Measurements from ENCODE around the gene KHDC4. TPM values are rescaled to one million over a fixed set of nuclear protein-coding genes. Genes with fewer than 3 reads are reported as not detected.

KHDC4 gene
- total RNA-seq, 2 donors from 2014 or later: 59.9 to 63.1 TPM

DNA sequence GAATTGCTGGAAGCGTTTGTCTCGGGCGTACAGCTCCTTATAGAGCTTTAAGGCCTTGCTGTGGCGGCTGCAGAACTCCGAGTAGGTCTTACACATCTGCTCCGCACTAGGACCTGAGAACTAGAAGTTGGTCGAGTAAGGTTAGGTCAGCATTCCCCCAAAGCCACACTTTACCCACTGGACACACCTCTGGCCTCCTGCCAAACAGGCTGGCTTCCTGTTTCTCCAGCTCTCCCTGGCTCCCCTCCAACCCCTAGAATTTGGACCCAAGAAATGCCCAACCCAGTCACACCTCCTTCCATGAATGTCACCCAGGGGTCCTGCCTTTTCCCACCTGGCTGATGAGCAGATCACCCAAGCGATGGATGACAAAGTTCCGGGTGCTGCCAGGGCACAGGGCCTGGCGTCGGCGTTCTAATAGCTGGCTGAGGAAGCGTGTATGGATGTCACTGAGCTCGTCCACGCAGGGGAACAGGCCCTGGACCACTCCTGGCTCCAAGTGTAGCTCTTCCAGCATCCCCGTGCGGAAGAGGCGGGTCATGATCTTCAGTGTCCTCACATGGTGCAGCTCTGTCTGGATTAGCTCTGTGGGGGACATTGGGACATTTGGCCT is 28.5 kb upstream of the KHDC4 start:
- ATAC-seq (no peak), DNase-seq (no peak)
- H3K9me3 ChIP-seq (ENCODE audit: control insufficient read depth, low read length, poor library complexity, severe bottlenecking): no peaks in the 10 kb centered on the region
- Mint-ChIP-seq H3K4me1 (peaks cover 15% of the 10 kb centered on the region), H3K4me3 (no peak overlapping the region), H3K27ac (no peak overlapping the region), H3K36me3 (ENCODE audit: low read depth) (peaks cover 5% of the 10 kb centered on the region), H3K27me3 (no peaks in the 10 kb centered on the region)

DNA sequence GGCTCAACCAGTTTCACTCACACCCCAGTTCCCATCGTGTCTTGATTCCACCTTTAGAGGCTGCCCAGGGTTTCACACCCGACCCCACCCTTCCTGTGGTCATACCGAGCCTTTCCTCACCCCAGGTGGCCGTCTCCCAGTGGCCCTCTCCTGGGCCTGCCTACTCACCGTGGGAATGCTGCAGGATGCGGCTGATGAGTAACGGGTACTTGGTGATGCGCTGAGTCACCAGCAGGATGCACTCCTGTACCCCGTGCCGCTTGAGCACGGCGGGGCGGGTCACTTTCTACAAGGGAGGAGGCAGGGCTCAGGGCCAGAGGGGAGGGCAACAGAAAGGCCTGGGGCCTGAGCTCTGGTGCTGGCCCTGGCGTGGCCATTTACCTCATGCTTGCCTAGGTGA is 27.7 kb upstream of the KHDC4 start:
- Mint-ChIP-seq H3K4me3 (no peak overlapping the region), H3K27me3 (no peaks in the 10 kb centered on the region), H3K36me3 (ENCODE audit: low read depth) (peaks cover 4% of the 10 kb centered on the region), H3K27ac (peak overlapping the region; percentile 75), H3K4me1 (peaks cover 9% of the 10 kb centered on the region)
- ATAC-seq: peak; percentile 63
- DNase-seq: no peak
- H3K9me3 ChIP-seq (ENCODE audit: control insufficient read depth, low read length, poor library complexity, severe bottlenecking): no peaks in the 10 kb centered on the region

DNA sequence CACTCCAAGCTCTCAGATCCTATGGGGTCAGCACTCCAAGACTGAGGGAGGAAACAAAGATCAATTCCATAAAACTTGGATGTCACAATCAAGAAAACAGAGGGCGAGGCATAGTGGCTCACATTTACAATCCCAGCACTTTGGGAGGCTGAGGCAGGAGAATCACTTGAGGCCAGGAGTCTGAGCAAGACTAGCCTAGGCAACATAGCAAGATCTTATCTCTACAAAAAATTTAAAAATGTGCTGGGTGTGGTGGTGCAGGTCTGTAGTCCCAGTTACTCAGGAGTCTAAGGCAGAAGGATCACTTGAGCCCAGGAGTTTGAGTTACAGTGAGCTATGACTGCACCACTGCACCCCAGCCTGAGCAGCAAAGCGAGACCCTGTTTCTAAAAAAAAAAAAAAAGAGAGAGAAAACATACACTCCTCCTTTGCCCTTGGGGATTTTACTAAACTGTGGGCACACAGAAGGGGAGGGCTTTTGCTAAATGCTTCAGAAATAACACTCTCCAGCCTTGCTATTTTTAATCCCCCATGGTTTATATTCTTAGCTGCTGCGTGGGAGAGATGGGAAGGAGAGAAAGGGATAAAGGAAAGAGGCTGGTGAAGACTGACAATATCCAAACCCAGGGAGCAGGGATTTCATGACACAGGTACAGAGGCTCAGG is 26.0 kb upstream of the KHDC4 start:
- H3K9me3 ChIP-seq (ENCODE audit: control insufficient read depth, low read length, poor library complexity, severe bottlenecking): no peaks in the 10 kb centered on the region
- no peak overlapping the region for H3K4me3 Mint-ChIP-seq
- peaks cover 2% of the 10 kb centered on the region for H3K36me3 Mint-ChIP-seq (ENCODE audit: low read depth)
- ATAC-seq (no peak), DNase-seq (no peak)
- H3K4me1 Mint-ChIP-seq: peaks cover 6% of the 10 kb centered on the region
- H3K27ac Mint-ChIP-seq: peak overlapping the region; percentile 75
- no peaks in the 10 kb centered on the region for H3K27me3 Mint-ChIP-seq

- no peaks in the 10 kb centered on the region for H3K9me3 ChIP-seq (ENCODE audit: control insufficient read depth, low read length, poor library complexity, severe bottlenecking)
- H3K4me3 Mint-ChIP-seq: no peak overlapping the region
- H3K36me3 Mint-ChIP-seq (ENCODE audit: low read depth): peaks cover 2% of the 10 kb centered on the region
- DNase-seq (no peak), ATAC-seq (no peak)
- H3K27ac Mint-ChIP-seq: peak overlapping the region; percentile 63
- H3K4me1 Mint-ChIP-seq: peaks cover 3% of the 10 kb centered on the region
- H3K27me3 Mint-ChIP-seq: no peaks in the 10 kb centered on the region
These were observed 23.2 kb upstream of the KHDC4 start for GRCh38 chr1:155957411-155957915.

DNA sequence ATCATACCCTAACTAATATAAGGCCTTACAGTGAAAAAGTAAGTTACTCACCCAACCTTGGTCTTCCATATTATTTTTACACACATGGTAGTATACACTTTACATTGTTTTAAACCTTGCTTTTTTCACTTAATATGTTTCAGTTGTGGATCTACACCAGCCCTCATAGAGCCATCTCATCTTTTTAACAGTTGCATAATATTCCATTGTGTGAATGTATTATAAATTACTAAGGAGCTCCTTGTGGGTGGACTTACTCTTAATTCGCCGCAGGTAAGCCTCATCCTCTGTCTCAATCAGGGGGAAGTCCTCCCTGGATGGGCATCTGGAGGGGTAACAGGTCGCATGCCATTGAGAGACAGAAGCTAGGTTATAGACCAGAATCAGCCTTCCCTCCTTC is 20.4 kb upstream of the KHDC4 start:
- no peak overlapping the region for H3K27ac Mint-ChIP-seq
- no peaks in the 10 kb centered on the region for H3K27me3 Mint-ChIP-seq
- DNase-seq: no peak
- peaks cover 7% of the 10 kb centered on the region for H3K4me1 Mint-ChIP-seq
- H3K9me3 ChIP-seq (ENCODE audit: control insufficient read depth, low read length, poor library complexity, severe bottlenecking): no peaks in the 10 kb centered on the region
- no peak for ATAC-seq
- no peak overlapping the region for H3K4me3 Mint-ChIP-seq
- no peaks in the 10 kb centered on the region for H3K36me3 Mint-ChIP-seq (ENCODE audit: low read depth)

GRCh38 chr1:155952505-155952890 is 18.3 kb upstream of the KHDC4 start:
- H3K27me3 Mint-ChIP-seq: no peaks in the 10 kb centered on the region
- H3K4me1 Mint-ChIP-seq: peaks cover 9% of the 10 kb centered on the region
- H3K4me3 Mint-ChIP-seq: no peak overlapping the region
- ATAC-seq (no peak), DNase-seq (no peak)
- H3K27ac Mint-ChIP-seq: no peak overlapping the region
- no peaks in the 10 kb centered on the region for H3K9me3 ChIP-seq (ENCODE audit: control insufficient read depth, low read length, poor library complexity, severe bottlenecking)
- no peaks in the 10 kb centered on the region for H3K36me3 Mint-ChIP-seq (ENCODE audit: low read depth)

DNA sequence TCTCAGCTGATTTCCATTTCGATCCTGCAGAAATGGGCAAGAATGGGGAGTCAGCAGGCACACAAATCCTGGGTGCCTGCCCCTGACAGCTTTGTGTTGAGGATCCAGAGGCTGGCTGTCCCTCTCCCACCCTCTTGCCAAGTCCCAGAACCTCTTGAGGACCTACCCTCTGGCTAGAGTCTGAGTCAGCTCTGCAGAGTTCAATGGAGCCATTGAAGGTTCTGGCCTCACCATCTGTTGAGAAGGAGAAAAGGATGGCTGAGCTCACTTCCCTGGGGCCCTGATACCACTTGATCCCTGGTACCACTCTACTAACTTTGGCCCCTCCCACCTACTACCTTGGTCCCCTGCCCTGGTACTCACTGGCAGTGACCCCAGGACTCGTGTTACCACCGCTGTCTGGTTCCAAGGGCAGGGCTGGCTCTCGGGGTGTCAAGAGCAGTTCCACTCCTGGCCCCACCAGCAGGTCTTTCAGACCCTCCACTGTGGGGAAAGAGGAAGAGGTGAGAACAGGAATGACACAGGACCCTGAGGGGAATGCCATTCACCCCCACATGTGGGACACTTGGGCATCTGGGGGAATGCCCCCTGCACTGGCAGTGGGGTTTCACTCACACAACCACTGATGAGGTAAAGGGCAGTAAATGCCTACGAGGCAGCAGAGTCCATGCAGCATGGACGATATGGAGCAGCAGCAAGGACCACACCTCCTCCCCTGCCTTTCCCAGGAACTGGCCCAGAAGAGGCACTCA is 17.7 kb upstream of the KHDC4 start:
- peaks cover 9% of the 10 kb centered on the region for H3K4me1 Mint-ChIP-seq
- H3K27me3 Mint-ChIP-seq: no peaks in the 10 kb centered on the region
- no peak for DNase-seq
- no peaks in the 10 kb centered on the region for H3K9me3 ChIP-seq (ENCODE audit: control insufficient read depth, low read length, poor library complexity, severe bottlenecking)
- H3K36me3 Mint-ChIP-seq (ENCODE audit: low read depth): no peaks in the 10 kb centered on the region
- H3K4me3 Mint-ChIP-seq: no peak overlapping the region
- H3K27ac Mint-ChIP-seq: no peak overlapping the region
- ATAC-seq: no peak

GRCh38 chr1:155950829-155951228 is 16.6 kb upstream of the KHDC4 start:
- Mint-ChIP-seq H3K36me3 (ENCODE audit: low read depth) (no peaks in the 10 kb centered on the region), H3K4me1 (peaks cover 18% of the 10 kb centered on the region), H3K4me3 (no peak overlapping the region), H3K27me3 (no peaks in the 10 kb centered on the region), H3K27ac (no peak overlapping the region)
- ATAC-seq (no peak), DNase-seq (no peak)
- no peaks in the 10 kb centered on the region for H3K9me3 ChIP-seq (ENCODE audit: control insufficient read depth, low read length, poor library complexity, severe bottlenecking)

GRCh38 chr1:155947741-155948140 is 13.5 kb upstream of the KHDC4 start:
- Mint-ChIP-seq H3K27me3 (no peaks in the 10 kb centered on the region), H3K27ac (no peak overlapping the region), H3K36me3 (ENCODE audit: low read depth) (no peaks in the 10 kb centered on the region), H3K4me1 (peaks cover 26% of the 10 kb centered on the region), H3K4me3 (no peak overlapping the region)
- H3K9me3 ChIP-seq (ENCODE audit: control insufficient read depth, low read length, poor library complexity, severe bottlenecking): no peaks in the 10 kb centered on the region
- ATAC-seq (no peak), DNase-seq (no peak)

- peak overlapping the region; percentile 95 for H3K27ac Mint-ChIP-seq
- DNase-seq: no peak
- H3K4me3 Mint-ChIP-seq: peak overlapping the region; percentile 59
- H3K36me3 Mint-ChIP-seq (ENCODE audit: low read depth): no peaks in the 10 kb centered on the region
- no peaks in the 10 kb centered on the region for H3K9me3 ChIP-seq (ENCODE audit: control insufficient read depth, low read length, poor library complexity, severe bottlenecking)
- H3K27me3 Mint-ChIP-seq: no peaks in the 10 kb centered on the region
- no peak for ATAC-seq
- H3K4me1 Mint-ChIP-seq: peaks cover 28% of the 10 kb centered on the region
These were observed 13.1 kb upstream of the KHDC4 start for GRCh38 chr1:155947292-155947691.

- ATAC-seq (peak; percentile 21), DNase-seq (no peak)
- Mint-ChIP-seq H3K4me3 (peak overlapping the region; percentile 86), H3K27me3 (no peaks in the 10 kb centered on the region), H3K36me3 (ENCODE audit: low read depth) (no peaks in the 10 kb centered on the region), H3K27ac (peak overlapping the region; percentile 95), H3K4me1 (peaks cover 33% of the 10 kb centered on the region)
- H3K9me3 ChIP-seq (ENCODE audit: control insufficient read depth, low read length, poor library complexity, severe bottlenecking): no peaks in the 10 kb centered on the region
These were observed 12.5 kb upstream of the KHDC4 start for GRCh38 chr1:155946633-155947219.

- DNase-seq: no peak
- Mint-ChIP-seq H3K4me3 (no peak overlapping the region), H3K4me1 (peaks cover 47% of the 10 kb centered on the region), H3K27ac (peak overlapping the region; percentile 95), H3K36me3 (ENCODE audit: low read depth) (no peaks in the 10 kb centered on the region), H3K27me3 (no peaks in the 10 kb centered on the region)
- H3K9me3 ChIP-seq (ENCODE audit: control insufficient read depth, low read length, poor library complexity, severe bottlenecking): no peaks in the 10 kb centered on the region
- no peak for ATAC-seq
These were observed 10.2 kb upstream of the KHDC4 start for GRCh38 chr1:155944444-155944799.

DNA sequence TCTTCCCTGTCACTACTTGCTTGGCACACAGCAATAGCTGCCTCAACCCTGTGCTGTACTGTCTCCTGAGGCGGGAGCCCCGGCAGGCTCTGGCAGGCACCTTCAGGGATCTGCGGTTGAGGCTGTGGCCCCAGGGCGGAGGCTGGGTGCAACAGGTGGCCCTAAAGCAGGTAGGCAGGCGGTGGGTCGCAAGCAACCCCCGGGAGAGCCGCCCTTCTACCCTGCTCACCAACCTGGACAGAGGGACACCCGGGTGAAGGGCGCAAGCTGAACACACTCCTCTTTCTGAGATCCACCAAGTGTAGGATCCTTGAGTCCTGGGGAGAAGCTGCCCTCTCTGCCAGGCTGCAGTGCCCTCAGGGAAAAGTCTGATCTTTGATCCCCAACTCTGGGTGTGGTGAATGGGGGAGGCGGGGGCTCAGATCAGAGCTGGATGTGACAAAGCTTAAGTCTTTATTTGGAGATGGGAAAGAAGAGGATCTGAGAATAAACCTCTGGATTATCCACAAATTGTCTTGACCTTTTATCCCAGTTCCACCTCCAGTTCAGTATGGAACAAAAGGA is 8.4 kb upstream of the KHDC4 start:
- no peak for ATAC-seq
- H3K36me3 Mint-ChIP-seq (ENCODE audit: low read depth): no peaks in the 10 kb centered on the region
- no peaks in the 10 kb centered on the region for H3K27me3 Mint-ChIP-seq
- H3K9me3 ChIP-seq (ENCODE audit: control insufficient read depth, low read length, poor library complexity, severe bottlenecking): no peaks in the 10 kb centered on the region
- no peak for DNase-seq
- peak overlapping the region; percentile 34 for H3K27ac Mint-ChIP-seq
- no peak overlapping the region for H3K4me3 Mint-ChIP-seq
- H3K4me1 Mint-ChIP-seq: peaks cover 48% of the 10 kb centered on the region

All from T-helper 17 cell (primary cell).